Activated CD4-positive, alpha-beta T cell treated with anti-CD3 and anti-CD28 coated beads, Interleukin-2, Interleukin-4, amounts not matched to agents 100 ng/mL and 50 ng/mL, durations not matched to agents 16 hours and 8 hours (primary cell): ENCODE results near the gene TREM2.

Experiments used
- DNase-seq: peaks from one replicate; pipeline ENCODE4 v3.0.0-alpha.2; 2020; ENCODE audit warnings: low spot score

The TREM2 gene

DNA sequence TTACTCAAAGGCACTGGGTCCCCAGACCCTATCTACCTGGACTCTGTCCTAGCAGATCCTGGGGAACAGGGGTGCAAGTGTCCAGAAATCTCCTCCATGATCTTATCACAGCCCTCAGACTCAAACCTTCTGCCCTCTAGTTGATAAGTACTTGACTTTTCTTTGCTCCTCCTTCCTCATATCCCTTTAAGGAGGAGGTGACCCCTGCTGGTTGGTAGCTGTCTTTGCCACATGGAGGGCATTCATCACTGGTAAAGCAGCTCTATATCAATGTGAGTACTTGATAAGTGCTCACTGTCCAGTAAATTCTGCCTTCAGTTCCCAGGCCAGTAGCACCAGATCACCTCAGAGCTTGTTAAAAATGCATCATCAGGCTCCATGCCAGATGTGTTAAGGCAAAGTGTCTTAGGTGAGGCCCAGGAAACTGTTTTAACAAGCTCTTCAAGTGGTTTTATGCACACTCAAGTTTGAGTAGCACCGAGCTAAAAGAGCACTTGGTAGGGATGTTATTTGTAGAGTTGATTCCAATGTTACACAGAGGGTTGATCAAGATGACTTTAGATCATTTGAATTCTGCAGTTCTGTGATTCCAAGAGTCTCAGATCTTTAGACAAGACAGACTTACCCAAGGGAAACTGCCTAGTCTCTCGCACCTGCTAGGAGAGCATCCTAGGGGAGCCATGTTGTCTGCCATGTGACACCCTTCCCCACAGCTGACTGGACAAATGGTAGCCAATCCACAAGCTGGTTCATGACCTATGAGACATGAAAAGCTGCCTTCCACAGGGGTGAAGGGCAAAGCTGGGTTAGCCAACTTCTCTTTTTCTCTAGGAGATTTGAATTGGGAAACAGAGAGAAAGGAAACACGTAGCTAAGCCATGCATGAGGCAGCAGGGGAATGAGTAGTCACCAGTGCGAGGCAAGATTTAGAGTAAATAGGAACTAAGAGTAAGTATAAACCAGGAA lies 19.4 kb upstream of the TREM2 start:
- DNase-seq: peak; percentile 65

DNA sequence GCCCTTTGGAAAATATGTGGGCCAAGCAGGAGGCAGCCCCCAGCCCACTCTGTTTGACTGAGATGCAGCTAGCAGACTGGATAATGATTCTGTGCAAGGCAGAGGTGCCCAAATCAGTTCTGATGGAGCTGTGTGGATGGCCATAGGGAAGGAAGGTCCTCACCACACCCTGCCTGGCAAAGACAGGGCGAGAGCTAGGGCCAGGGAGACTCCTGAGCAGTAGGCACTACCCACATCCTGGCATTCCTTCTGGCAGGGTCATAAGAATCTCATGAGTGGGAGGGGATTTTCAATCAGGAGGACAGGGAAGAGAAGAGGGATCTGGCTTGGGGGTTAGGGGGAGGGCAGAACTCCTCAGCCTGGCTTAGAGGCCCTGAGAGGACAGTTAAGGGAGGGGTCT lies 18.6 kb upstream of the TREM2 start:
- no peak for DNase-seq

DNA sequence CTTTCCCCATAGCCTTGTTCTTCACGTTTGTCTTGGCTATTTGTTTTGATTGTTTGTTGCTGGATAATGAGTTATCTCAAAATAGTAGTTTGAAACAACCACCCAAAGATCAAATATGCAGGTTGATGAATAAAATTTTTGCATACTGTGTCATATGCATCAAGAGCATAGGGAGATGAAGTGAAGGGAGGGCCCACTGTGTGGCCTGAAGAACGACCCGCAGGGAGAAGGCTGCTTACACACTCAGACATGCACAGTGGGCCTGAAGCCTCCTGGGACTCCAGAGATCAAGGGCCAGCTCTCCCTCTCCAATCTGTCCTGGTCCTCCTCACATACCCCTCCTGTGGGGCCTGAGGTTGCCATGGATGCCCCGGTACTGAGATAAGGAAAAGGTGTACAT lies 16.2 kb upstream of the TREM2 start:
- no peak for DNase-seq

DNA sequence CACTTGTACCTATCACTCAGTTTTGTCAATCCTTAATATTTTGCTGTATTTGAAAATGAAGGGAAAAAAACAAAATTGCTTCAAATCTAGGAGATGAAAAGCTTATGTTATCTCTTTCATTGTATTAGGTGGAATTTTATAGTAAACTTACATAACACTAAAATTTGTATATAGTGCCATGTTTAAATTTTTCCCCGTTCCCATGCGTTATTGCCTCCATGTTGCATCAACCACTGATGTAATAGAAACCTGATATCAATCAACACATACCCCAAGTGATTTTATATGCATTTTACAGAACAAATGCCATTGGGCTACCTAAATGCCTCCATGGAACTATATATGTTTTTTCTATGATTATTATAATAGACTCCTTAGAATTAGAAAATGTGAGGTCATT lies 14.8 kb upstream of the TREM2 start:
- DNase-seq: no peak

DNA sequence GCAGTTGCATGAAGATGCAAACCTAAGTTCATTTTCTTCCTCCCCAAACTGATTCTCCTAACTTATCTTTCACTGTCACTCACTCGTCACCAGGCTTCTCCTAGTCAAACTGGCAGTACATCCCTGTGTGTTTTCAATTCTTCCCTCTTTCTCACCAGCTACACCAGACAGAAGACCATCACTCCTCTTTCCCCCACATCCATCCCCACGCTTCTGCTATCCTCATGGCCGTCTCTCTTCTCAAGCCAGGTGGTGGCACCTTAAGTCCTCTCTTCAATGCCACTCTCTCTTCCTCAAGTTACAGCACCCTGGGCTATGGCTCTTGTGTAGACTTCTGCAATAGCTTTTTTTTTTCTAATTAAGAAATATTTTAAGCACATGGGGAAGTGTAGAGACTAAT lies 14.4 kb upstream of the TREM2 start:
- DNase-seq: no peak

DNA sequence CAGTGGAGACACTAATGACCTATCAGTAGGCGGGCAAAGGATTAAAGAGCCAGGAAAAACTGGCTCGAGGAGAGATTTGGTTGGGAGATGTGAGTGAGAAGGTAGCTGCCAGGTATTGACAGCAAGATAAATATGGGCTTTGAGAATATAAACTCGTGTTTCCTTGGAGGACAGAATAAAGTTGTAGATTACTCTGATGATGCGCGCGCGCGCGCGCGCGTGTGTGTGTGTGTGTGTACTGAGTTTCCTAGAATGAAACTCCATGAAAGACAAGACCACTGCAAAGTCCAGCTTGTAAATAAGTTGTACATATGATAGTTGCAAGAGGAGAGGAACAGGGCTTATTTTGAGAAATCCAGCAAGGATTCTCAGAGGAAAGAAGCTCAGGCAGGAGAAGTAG lies 13.3 kb upstream of the TREM2 start:
- no peak for DNase-seq

DNA sequence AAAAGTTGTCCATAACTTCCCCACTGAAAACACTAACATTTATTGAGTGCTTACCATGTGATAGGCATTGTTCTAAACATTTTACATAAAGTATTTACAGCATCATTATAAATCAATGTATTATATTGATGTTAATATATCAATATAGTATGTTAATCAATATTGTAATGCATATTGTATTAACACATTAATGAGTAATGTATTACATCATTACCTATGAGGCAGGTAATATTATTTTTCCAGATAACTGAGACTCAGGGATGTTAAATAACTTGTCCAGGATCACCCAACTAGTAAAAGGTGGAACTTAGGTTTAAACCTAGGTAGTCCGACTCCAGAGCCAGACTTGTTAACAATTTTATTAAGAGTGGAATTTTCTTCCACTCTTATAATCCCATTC lies 12.2 kb upstream of the TREM2 start:
- DNase-seq: no peak

DNA sequence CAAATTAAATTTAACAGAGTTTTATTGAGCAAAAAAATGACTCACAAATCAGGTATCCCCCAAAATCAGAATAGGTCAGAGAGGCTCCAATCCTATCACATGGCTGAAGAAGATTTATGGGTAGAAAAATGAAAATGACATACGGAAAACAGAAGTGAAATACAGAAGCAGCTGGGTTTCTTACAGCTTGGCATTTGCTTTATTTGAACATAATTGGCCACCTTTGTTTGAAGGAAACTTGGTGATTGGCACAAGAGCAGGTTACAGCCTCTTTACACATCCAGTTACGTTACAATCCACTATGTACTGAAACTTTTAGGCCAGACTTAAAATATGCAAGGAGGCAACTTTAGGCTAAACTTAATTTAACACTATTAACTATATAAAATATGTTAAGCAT lies 11.7 kb upstream of the TREM2 start:
- DNase-seq: no peak

DNA sequence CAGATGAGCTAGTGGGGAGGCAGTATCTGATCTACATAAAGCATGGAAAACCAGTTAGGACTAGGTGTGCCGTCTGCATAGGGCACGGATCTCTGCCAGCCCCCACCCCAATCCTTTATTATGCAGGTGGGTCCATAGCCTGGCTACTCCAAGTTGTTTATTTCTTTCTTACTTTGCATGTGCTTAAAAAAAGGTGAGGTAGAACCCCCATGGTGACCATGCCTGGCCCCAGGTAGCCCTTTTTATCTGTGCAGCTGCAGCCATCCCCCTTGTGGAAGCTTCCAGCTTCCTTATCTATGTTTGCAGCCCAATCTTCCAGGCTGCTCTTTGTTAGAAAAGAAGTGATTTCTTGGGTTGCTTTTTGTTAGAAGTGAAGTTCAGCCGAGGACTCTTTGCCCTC lies 9.0 kb upstream of the TREM2 start:
- DNase-seq: no peak

DNA sequence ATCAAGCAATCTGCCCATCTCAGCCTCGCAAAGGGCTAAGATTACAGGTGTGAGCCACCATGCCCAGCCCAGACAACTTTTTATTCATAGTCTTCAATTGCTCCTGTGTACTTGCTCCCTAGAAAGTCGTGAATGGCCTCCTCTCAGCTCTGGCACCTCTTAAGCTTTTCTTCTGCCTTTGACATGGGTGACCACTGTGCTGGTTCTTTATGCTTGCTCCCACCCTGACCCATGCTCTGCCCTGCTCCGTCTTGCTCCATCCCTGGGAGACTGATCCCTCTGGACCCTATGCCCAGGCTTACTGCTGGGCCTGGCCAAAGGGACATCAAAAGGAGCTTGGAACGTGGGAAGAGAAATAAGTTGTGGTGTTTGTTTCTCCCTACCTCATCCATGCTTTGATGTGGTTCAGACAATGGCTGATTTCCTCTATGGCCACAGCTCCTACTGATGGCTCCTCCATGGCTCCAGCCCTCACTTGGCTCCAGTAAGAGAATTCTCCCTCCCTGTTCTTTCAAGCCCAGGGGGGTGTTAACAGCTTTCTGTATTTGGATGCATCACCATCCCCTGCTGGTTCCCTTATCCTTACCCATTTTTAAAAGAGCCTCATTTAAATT lies 7.7 kb upstream of the TREM2 start:
- DNase-seq: no peak

DNA sequence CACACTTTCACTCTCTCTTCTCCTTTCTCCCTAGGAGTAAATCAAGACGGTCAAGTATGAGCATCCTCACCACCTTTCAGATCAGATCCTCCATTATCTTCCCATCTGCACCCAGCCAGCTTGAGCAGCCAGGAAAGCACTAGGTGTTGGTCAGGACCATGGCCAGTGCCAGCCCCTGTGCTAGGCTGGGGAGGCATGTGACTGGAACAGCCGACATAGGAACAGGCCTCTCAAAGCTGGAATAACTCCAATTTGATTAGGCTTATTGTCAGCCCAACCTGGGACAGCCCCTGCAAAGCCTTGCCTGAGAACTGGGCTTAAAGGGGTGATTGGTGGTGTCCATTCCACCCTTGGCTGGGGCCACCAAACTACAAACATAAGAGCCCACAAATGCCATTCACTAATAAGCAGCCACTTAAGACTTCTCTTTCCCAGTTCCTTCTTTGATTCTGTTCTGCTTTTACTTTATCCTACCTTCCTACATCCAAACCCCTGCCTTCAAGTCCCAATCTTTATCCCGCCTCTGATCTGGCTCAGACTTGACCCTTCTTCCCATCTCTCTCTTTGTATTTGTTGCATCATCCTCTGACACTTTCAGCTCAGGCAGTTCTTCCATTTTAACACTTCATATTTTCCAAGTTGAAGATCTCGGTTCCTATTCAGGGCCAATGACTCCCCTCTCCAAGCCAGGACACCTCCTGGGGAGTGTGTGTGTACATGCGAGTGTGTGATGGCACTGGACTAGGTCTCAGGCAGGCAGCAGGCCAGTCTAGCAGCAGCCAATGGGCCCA lies 4.5 kb upstream of the TREM2 start:
- DNase-seq: no peak

DNA sequence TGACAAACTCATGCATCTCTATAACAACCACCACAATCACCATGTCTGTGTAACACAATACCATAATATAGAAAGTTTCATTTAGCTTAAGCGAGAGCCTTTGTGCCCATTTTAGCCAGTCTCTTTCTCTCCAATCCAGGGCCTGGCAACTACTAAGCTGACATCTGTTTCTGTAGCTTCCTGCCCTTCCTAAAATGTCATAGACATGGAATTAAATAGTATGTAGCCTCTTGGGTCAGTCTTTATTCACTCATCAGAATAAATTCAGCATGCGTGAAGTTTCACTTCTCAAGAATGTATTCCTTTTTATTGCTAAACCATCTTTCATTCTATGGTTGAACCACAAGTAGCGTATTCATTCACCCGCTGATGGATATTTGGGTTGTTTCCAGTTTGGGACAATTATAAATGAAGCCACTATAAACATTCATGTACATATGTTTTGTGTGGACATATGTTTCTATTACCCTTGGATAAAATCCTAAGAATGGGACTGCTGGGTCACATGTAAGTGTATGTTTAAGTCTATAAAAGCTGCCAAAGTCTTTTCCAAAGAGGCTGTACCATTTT lies 1.7 kb upstream of the TREM2 start:
- no peak for DNase-seq

DNA sequence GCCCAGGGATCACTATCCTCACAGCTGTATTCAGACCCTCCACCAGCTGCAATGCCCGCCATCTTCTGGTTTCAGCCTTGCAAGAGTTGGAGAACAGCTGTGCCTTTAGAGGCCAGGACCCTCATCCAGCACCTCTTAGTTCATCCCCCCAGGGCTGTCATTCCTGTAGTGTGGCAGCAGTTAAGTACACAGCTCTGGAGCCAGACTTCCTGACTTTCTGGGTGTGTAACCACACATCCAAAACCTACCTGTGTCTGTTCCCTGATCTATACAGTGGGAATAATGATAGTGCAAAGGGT lies 452 bp upstream of the TREM2 start:
- DNase-seq: no peak

DNA sequence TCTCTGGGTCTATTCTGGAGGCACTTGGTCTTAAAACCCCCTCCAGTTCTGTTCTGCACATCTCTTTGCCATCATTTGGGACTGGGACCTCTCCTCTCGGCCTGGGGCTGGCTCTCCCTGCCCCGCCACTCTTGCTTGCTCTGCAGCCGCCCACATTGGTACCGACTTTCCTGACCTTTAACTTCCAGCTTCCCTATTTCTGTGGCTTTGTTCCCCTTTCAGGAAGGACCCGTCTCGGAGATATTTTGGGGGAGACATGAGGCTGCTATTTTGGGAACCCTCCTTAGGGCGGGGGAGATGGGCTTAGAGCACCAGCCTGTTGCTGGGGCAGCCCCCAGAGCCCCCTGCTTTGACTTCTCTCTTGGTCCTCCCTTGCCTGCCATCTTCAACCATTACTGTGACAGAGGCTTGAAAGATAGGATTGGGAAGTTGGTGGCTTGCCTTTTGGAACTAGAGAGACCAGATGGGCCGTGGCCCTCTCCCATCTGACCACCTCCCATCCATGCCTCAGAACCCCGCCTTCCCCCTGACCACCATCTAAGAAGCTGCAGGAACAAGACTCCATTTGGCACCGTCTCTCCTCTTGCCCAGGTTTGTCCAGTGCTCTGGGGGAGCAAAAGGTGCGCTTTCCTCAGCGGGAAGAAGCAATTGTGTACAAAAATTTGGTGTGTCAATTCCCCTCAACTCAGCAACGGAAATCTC lies 914 bp downstream of the TREM2 start:
- DNase-seq: no peak

DNA sequence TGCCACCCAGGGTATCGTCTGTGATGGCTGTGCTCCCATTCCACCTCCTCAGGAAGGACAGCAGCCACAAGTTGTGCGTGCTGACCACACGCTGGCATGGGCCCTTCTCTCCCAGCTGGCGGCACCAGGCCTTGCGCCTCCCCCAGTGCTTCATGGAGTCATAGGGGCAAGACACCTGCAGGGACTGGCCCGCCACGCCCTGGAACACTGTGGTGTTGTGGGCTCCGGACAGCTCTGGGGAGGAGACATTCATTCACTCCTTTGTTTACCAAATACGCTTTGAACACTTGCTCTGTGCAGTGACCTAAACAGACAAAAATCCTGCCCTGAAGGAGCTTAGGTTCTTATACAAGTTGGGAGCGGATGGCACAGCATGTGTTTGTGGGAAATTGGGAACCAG lies 1.5 kb downstream of the TREM2 start:
- no peak for DNase-seq

DNA sequence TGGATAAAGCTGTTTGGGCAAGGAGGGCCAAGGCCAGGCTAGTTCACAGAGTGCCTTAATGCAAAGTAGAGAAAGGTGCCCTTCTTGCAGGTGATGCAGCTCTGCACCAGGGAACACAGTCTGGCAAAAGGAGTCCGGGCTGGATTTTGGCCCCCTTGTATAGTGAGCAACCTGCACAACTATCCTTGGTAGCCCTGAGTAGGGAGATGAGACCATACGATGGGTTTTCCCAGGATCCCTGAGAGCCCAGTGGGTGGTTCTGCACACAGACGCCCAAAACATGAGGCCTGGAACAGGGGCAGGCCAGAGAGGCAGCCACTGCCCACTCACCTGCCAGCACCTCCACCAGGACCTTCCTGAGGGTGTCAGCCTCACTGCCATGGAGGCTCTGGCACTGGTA lies 2.0 kb downstream of the TREM2 start:
- DNase-seq: no peak

DNA sequence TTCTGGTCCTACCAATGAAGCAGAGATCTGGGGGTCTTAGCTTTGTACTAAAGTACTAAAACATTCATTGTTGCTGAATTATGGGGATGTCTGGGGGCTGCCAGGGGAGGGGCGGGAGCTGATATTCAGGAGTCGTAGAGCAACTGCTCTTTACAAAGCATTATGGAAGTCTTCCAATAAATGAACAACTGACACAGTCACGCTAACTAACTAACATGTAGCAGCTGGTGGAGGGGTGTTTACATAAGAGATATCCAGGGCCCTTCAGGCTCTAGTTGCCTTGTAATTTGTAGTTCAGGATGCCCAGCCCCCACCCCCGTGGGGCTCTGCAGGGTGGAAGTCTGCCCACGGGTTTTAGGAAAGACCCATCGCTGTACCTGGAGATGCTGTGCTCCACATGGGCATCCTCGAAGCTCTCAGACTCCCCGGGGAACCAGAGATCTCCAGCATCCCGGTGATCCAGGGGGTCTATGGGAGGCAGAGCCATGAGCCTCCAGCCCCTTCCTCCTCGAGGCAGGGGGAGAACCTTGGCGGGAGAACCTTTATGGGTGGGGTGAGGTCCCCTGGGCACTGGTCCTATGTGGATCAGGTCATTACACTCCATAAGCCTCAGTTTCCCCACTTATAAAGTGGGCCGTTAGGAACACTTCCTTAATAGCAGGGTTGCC lies 3.4 kb downstream of the TREM2 start:
- no peak for DNase-seq

DNA sequence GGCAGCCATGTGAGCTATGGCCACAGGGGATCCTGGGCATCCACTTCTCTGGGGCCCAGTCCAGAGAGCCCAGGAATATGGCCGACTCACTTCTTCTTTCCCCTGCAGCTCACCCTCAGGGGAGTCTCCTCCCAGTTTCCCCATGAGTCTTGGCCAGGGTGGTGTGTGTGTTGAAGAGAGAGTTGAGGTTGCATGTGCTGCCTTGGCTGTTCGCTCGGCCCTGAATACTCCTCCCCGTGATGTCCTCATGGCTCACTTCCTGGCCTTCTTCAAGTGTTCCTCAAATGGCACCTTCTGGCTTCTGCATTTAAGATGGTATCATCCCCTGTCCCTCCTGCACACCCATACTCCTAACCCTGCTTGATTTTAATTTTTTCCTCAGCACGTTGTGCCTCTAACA lies 5.6 kb downstream of the TREM2 start:
- no peak for DNase-seq

DNA sequence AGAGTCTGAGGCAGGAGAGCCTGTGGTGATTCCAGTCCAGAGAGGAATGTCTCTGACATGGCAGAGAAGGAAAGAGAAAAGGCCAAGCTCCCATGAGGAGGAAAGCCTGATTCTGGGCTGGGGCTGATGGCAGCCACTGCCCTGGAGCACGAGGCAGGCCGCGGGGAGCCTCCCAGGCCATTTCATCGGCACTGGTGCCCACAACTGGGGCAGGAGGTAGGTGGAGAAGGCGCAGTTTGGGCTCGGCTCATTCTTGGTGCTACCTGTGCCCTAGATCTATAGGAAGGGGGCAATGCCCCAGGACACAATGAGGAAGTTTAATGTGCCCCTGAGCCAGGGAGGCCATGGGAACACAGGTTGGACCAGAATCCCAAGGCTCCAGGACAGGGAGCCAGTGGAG lies 6.1 kb downstream of the TREM2 start:
- DNase-seq: no peak

DNA sequence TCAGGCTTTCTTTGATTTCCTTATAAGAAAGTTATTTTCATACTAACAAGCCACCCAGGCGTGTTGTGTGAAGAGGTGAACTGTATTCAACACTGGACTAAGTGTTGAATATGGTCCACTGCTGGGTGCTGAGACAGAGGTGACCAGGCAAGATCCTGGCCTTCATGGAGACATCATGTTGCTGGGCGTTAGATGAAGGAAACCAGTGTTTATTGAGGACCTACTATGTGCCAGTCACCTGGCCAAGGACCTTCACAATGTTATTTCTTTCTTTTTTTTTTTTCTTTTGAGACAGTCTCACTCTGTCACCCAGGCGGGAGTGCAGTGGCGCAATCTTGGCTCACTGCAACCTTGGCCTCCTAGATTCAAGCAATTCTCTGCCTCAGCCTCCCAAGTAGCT lies 6.9 kb downstream of the TREM2 start:
- DNase-seq: no peak

DNA sequence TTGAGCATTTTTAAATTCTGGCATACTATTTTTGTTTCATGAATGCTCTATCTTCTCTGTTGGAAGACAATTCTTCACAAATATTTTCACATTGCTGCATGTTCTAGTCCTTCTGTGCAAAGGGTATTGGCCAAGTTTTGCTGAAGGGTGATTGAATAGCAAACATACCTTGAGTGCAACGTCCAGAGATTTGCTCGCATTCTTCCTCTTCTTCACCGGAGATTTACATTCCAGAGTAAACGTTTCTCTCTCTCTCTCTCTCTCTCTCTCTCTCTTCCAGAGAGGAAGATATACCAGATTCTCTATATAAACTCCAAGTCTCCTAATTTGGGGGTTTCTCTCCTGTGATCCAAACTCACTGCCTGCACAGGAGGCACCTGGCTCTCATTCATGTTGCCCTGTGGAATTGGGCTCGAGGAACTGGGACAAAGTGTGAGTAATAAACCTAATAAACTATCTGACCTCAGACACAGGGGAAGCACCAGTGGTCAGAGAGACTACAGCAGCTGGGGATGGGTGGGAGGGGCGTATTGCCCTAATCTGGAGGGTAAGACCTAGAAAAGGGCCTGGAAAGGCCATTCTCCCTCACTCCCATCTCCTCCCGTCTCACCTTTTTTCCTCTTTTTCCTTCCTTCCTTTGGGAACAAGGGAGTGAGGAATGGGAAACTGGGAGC lies 7.6 kb downstream of the TREM2 start:
- DNase-seq: no peak
